NAMALWA (cell line): ENCODE data around the gene TBRG1.
A peak's percentile ranks its signal among the peaks of the same experiment; 100 is the strongest.
"Not testable (repeated sequence)": the region's sequence is repeated elsewhere in the genome, so short reads cannot be mapped to it uniquely, and the experiment has no call there.

Experiments used
- DNase-seq: peaks from one replicate; pipeline ENCODE4 v3.0.0-alpha.2; 2015; ENCODE audit warnings: low spot score

Gene TBRG1

GRCh38 chr11:124622531-124623451 is at the start of gene TBRG1:
TBRG1 (plus strand) TSS chr11:124622864; CDS start chr11:124623084, 220 bp downstream.
- DNase-seq, result peak; percentile 92

- no peak for DNase-seq
Measured at GRCh38 chr11:124577716-124578427, 44.8 kb upstream of the TBRG1 start.

- no peak for DNase-seq
Measured at GRCh38 chr11:124578761-124579160, 43.9 kb upstream of the TBRG1 start.

GRCh38 chr11:124581817-124582216 is 40.8 kb upstream of the TBRG1 start:
- DNase-seq, result no peak

GRCh38 chr11:124582565-124582964 is 40.1 kb upstream of the TBRG1 start:
- DNase-seq, result no peak

- DNase-seq, result no peak
Measured at GRCh38 chr11:124583781-124584180, 38.9 kb upstream of the TBRG1 start.

GRCh38 chr11:124584681-124585372 is 37.8 kb upstream of the TBRG1 start:
- no peak for DNase-seq

GRCh38 chr11:124586238-124586860 is 36.3 kb upstream of the TBRG1 start:
- peak; percentile 72 for DNase-seq

GRCh38 chr11:124591430-124591829 is 31.2 kb upstream of the TBRG1 start:
- no peak for DNase-seq

- DNase-seq, result no peak
Measured at GRCh38 chr11:124592627-124593026, 30.0 kb upstream of the TBRG1 start.

GRCh38 chr11:124595302-124595701 is 27.4 kb upstream of the TBRG1 start:
- no peak for DNase-seq

GRCh38 chr11:124597626-124598025 is 25.0 kb upstream of the TBRG1 start:
- no peak for DNase-seq

GRCh38 chr11:124600621-124601320 is 21.9 kb upstream of the TBRG1 start:
- DNase-seq, result no peak

GRCh38 chr11:124602193-124602592 is 20.5 kb upstream of the TBRG1 start:
- no peak for DNase-seq

GRCh38 chr11:124602723-124603122 is 19.9 kb upstream of the TBRG1 start:
- DNase-seq, result not testable (repeated sequence)

GRCh38 chr11:124605719-124606118 is 16.9 kb upstream of the TBRG1 start:
- no peak for DNase-seq

- no peak for DNase-seq
Measured at GRCh38 chr11:124608147-124608546, 14.5 kb upstream of the TBRG1 start.

GRCh38 chr11:124610295-124610694 is 12.4 kb upstream of the TBRG1 start:
- DNase-seq, result no peak

GRCh38 chr11:124611064-124611463 is 11.6 kb upstream of the TBRG1 start, which contains the start of gene PANX3:
PANX3 (plus strand) TSS chr11:124611428; CDS start chr11:124611557, 129 bp downstream.
- no peak for DNase-seq

GRCh38 chr11:124612045-124612444 is 10.6 kb upstream of the TBRG1 start:
- DNase-seq, result no peak

GRCh38 chr11:124612567-124613246 is 10.0 kb upstream of the TBRG1 start:
- DNase-seq, result no peak
